Spleen (tissue), 11 donors: ENCODE results near the gene SNAPC1. TPM values are rescaled to one million over a fixed set of nuclear protein-coding genes. Genes with fewer than 3 reads are reported as not detected.

Source experiments
- DNase-seq: peaks from one replicate; pipeline ENCODE4 v3.0.0-alpha.2; 2020
- H3K27ac ChIP-seq, 8 donors: fragments of 200-600 bp; sonication (generic) in 7 of 8; 1 replicate in 4 of 8; 2 replicates in 4 of 8; pipeline versions ENCODE4 v1.5.0 to v1.8.0; 2016 to 2021; ENCODE audit warnings: inconsistent platforms in 4 of 8, mild to moderate bottlenecking in 4 of 8, moderate library complexity in 1 of 8
- H3K27me3 ChIP-seq, 7 donors: fragments of 200-600 bp; sonication (generic) in 6 of 7; replicated peaks in 1 of 7; 1 replicate in 4 of 7; 2 replicates in 3 of 7; pipeline versions ENCODE4 v1.5.0 to v1.8.0; 2016 to 2021; ENCODE audit warnings: inconsistent platforms in 3 of 7, mild to moderate bottlenecking in 1 of 7
- H3K36me3 ChIP-seq, 6 donors: fragments of 200-600 bp; sonication (generic) in 5 of 6; 1 replicate in 4 of 6; 2 replicates in 2 of 6; pipeline versions ENCODE4 v1.5.0 to v1.8.0; 2016 to 2021; ENCODE audit warnings: inconsistent platforms in 2 of 6
- H3K4me1 ChIP-seq, 6 donors: fragments of 200-600 bp; sonication (generic) in 5 of 6; 1 replicate in 3 of 6; 2 replicates in 3 of 6; pipeline versions ENCODE4 v1.5.0 to v1.8.0; 2016 to 2021; ENCODE audit warnings: inconsistent platforms in 3 of 6
- H3K4me3 ChIP-seq, 8 donors: fragments of 200-600 bp; sonication (generic) in 7 of 8; 1 replicate in 4 of 8; 2 replicates in 4 of 8; pipeline versions ENCODE4 v1.5.0 to v1.8.0; 2016 to 2021; ENCODE audit warnings: inconsistent platforms in 4 of 8, mild to moderate bottlenecking in 4 of 8, moderate library complexity in 2 of 8
- H3K9me3 ChIP-seq, 8 donors: fragments of 200-600 bp; sonication (generic) in 7 of 8; 1 replicate in 4 of 8; 2 replicates in 4 of 8; pipeline versions ENCODE4 v1.5.0 to v1.8.0; 2016 to 2021; ENCODE audit warnings: inconsistent platforms in 4 of 8
- CTCF ChIP-seq, 11 experiments: fragments of 200-600 bp in 7 of 11; fragments of 450-650 bp in 4 of 11; sonication (generic) in 4 of 11; IDR thresholded peaks in 8 of 11; conservative IDR thresholded peaks in 3 of 11; 1 replicate in 7 of 11; 2 replicates in 4 of 11; pipeline versions ENCODE4 v1.4.0 to v1.8.0; 2016 to 2021; ENCODE audit warnings: antibody characterized with exemption in 11 of 11, inconsistent platforms in 4 of 11, mild to moderate bottlenecking in 1 of 11
- POLR2A ChIP-seq, 3 donors: fragments of 450-650 bp; IDR thresholded peaks; one replicate each; pipeline ENCODE4 v1.5.1; 2017; ENCODE audit warnings: antibody characterized with exemption in 3 of 3, mild to moderate bottlenecking in 1 of 3
- POLR2AphosphoS5 ChIP-seq, 3 donors: sonication (generic); formaldehyde crosslinking; IDR thresholded peaks; one replicate each; pipeline ENCODE4 v1.5.1; 2017; ENCODE audit warnings: antibody characterized with exemption in 3 of 3
- WGBS, 5 donors: extraction: QIAGEN DNeasy Blood & Tissue Kit in 3 of 5; methylation state at CpG; one replicate each; pipeline versions ENCODE4 v1.1.5 to v1.1.7; 2013 to 2018; 5-methylcytosine and 5-hydroxymethylcytosine counted together
- intact Hi-C: fragments of 100-400 bp; cut with DNase I; formaldehyde crosslinking; loops from one replicate; pipeline ENCODE4 v1.15.0; 2023; ENCODE audit warnings: low total_unique reads
- polyA plus RNA-seq, 3 donors: library from polyadenylated mRNA; stranded (reverse); fragments of 200-250 nt; gene quantifications; one replicate each; pipeline ENCODE4 v1.2.1, GENCODE V29; 2013
- total RNA-seq, 7 donors: library from RNA; depleted of rRNA in 3 of 7; stranded (reverse); fragments of >200 nt in 3 of 7; fragmentation: NEBNext Ultra II Directional in 4 of 7; extraction: Animal tissue kit (Norgen Biotek cat#: 25700) in 4 of 7; gene quantifications; one replicate each; pipeline versions ENCODE4 v1.1.0 to v1.2.1, GENCODE V29; 2016 to 2021
- donor health status: healthy with polysubstance abuse.
- donor health status: DM: no; HTN: no; CAD: no; lungs with moderate emphysema.
- donor health status: DM: no; HTN: no; CAD: no.
- donor health status: Bipolar disorder and iron deficiency.
- donor health status: healthy.
- donor health status: DM: no; HTN: no; CAD: no.
- donor health status: DM: yes; HTN: yes; CAD: no.

Gene SNAPC1
- total and polyA plus RNA-seq, 10 donors: 3.3 to 12.2 (median 5.8) TPM

GRCh38 chr14:61724133-61724532 is 38.1 kb upstream of the SNAPC1 start:
- TF ChIP-seq CTCF (IDR thresholded peaks at IDR 0.05 in 8 of 11, conservative IDR thresholded peaks at IDR 0.05 in 3 of 11) (no peak), POLR2A (IDR thresholded peaks at IDR 0.05) (no peak), POLR2AphosphoS5 (IDR thresholded peaks at IDR 0.05) (no peak)
- H3K27me3 ChIP-seq: no peaks in the 10 kb centered on the region
- H3K4me3 ChIP-seq: no peak overlapping the region
- intact Hi-C loops: loop anchor here (10.0 kb wide), 1 partner anchor 259 kb away; no protein-coding TSS in a partner anchor
- DNase-seq: no peak
- peaks cover 14 to 94% (median 37%) of the 10 kb centered on the region in 6 donors for H3K4me1 ChIP-seq
- H3K27ac ChIP-seq: peak overlapping the region in 2 of 8 donors; percentile 37 to 39
- 72 to 90% (median 78%) methylated on average over 2 of the region's 2 CpGs for WGBS, 5 donors
- H3K9me3 ChIP-seq: no peaks in the 10 kb centered on the region
- peaks cover 0 to 85% (median 60%) of the 10 kb centered on the region in 6 donors for H3K36me3 ChIP-seq

DNA sequence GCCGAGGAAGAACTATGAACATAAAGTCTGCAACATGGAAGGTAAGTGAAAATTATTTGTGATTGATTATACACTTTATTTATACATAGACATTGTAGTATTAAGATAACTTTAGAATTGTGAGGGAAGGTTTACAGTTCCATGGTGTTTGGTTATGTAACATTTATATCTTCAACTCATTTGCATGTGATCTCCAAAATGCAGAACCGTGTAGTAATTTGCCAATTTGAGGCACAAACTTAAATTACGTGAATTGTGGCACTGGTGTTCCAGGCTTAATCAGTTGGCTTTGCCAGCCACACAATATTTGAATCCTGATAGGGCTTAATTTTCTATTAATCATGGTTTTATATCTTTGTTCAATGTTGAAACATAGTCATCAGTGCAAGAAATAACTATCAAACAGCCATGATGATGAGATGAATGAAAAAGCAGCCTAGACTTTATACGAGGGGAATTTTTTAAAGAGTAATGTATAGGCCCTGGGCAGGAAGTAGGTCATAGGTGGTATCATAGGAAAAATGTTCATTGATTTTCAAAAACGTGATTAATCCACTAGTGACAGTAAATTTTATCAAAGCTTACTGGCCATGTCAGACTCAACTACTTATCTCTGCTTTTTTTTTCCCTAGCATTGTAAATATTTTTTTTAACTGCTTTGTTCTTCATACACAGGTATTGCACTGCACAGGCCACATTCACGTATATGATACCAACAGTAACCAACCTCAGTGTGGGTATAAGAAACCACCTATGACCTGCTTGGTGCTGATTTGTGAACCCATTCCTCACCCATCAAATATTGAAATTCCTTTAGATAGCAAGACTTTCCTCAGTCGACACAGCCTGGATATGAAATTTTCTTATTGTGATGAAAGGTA is 35.2 kb upstream of the SNAPC1 start:
- no peak for TF ChIP-seq CTCF (IDR thresholded peaks at IDR 0.05 in 8 of 11, conservative IDR thresholded peaks at IDR 0.05 in 3 of 11)
- no peak for TF ChIP-seq POLR2AphosphoS5 (IDR thresholded peaks at IDR 0.05)
- H3K27me3 ChIP-seq: no peaks in the 10 kb centered on the region
- peak overlapping the region in 3 of 8 donors; percentile 9 to 33 (median 19) for H3K27ac ChIP-seq
- WGBS, 5 donors: 72 to 80% (median 77%) methylated on average over 7 of the region's 7 CpGs
- H3K9me3 ChIP-seq: no peaks in the 10 kb centered on the region
- H3K4me3 ChIP-seq: no peak overlapping the region
- DNase-seq: no peak
- intact Hi-C loops: loop anchor here (10.0 kb wide), 1 partner anchor 262 kb away; no protein-coding TSS in a partner anchor
- peaks cover 0 to 100% (median 76%) of the 10 kb centered on the region in 6 donors for H3K36me3 ChIP-seq
- peaks cover 0 to 88% (median 26%) of the 10 kb centered on the region in 6 donors for H3K4me1 ChIP-seq

DNA sequence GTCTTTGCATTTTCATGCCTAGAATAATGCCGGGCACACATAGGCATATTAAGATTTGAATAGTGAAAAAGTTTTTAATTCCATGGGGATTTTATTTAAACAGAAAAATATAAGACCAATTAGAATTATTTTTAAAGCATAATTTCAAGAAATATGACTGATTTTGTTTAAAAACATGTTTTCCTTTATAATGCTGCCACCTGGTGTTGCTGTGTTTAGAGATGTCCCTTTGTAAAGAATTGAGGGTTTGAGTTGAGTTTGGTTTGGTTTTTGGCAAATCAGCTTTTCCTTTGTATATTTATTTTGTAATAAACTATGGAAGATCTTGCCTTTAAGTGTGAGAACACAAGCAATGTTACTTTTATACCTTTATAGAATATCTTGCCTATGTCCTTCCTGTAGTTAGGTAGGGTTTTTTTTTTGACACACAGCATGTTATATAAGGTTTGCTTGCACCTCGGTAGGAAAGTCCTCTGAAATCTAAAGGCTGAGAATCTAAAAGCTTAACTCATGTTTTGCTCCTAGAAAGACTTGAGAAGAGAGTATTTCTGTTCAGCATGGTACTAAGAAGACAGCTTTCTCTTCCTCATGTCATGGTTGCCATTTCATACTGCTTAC is 31.4 kb upstream of the SNAPC1 start:
- H3K27me3 ChIP-seq: no peaks in the 10 kb centered on the region
- intact Hi-C loops: no loop called here
- DNase-seq: no peak
- 71 to 78% (median 73%) methylated on average over 2 of the region's 2 CpGs for WGBS, 5 donors
- no peak overlapping the region for H3K4me3 ChIP-seq
- H3K27ac ChIP-seq: peak overlapping the region in 7 of 8 donors; percentile 9 to 59 (median 35)
- H3K36me3 ChIP-seq: peaks cover 0 to 100% (median 78%) of the 10 kb centered on the region in 6 donors
- H3K9me3 ChIP-seq: no peaks in the 10 kb centered on the region
- peaks cover 0 to 53% (median 21%) of the 10 kb centered on the region in 6 donors for H3K4me1 ChIP-seq
- TF ChIP-seq POLR2AphosphoS5 (IDR thresholded peaks at IDR 0.05): no peak
- peak; percentile 18 to 66 (median 55) for TF ChIP-seq CTCF (IDR thresholded peaks at IDR 0.05 in 8 of 11, conservative IDR thresholded peaks at IDR 0.05 in 3 of 11)

GRCh38 chr14:61733972-61734371 is 28.2 kb upstream of the SNAPC1 start:
- Histone ChIP-seq H3K9me3 (no peaks in the 10 kb centered on the region), H3K27ac (peak overlapping the region in 1 of 8 donors; percentile 16), H3K36me3 (peaks cover 9 to 100% (median 84%) of the 10 kb centered on the region in 6 donors), H3K27me3 (no peaks in the 10 kb centered on the region), H3K4me3 (no peak overlapping the region), H3K4me1 (peaks cover 0 to 32% (median 11%) of the 10 kb centered on the region in 6 donors)
- WGBS, 5 donors: 89 to 97% (median 93%) methylated on average over 2 of the region's 2 CpGs
- DNase-seq: no peak
- TF ChIP-seq POLR2A (IDR thresholded peaks at IDR 0.05) (no peak), CTCF (IDR thresholded peaks at IDR 0.05 in 8 of 11, conservative IDR thresholded peaks at IDR 0.05 in 3 of 11) (no peak), POLR2AphosphoS5 (IDR thresholded peaks at IDR 0.05) (no peak)
- intact Hi-C loops: no loop called here
